Endothelial cell of umbilical vein (primary cell): ENCODE results near the gene TARM1. TPM values are rescaled to one million over a fixed set of nuclear protein-coding genes. Genes with fewer than 3 reads are reported as not detected.

Experiments
- BruUV-seq: library from RNA; stranded (reverse); fragments of 400-500 nt; replicated peaks from 2 replicates; lab custom pipeline; 2021; lab: Mats Ljungman, UMichigan
- CTCF ChIA-PET: fragments of 300-600, 350-600 bp; sonication (Branson Sonifier 250); formaldehyde crosslinking; loops from one replicate; lab custom pipeline; 2021; ENCODE audit warnings: antibody characterized with exemption, inconsistent platforms; lab: Charles Lee
- POLR2A ChIA-PET: fragments of 300-600, 350-600 bp; sonication (Branson Sonifier 250); formaldehyde crosslinking; loops from one replicate; lab custom pipeline; 2021; ENCODE audit warnings: antibody characterized with exemption, inconsistent platforms; lab: Charles Lee
- DNase-seq: peaks from one replicate; pipeline ENCODE4 v3.0.0-alpha.2; 2011; ENCODE audit warnings: low read depth, low spot score
- FAIRE-seq: peaks from 2 replicates; lab custom pipeline; 2011; peaks lifted over from hg19 to GRCh38; lab: Jason Lieb, UNC
- H2AFZ ChIP-seq: 2 replicates; pipeline ENCODE4 v1.6.0; 2012; ENCODE audit warnings: low read depth, low read length, control low read depth, inconsistent platforms
- H3K27ac ChIP-seq: 2 replicates; pipeline ENCODE4 v1.5.1; 2011; ENCODE audit warnings: low read depth, mild to moderate bottlenecking, control low read depth, low read length, moderate library complexity; ENCODE audit not compliant: insufficient read depth
- H3K27me3 ChIP-seq, 2 experiments: 2 replicates each; pipeline versions ENCODE4 v1.6.0 to v1.6.1; 2011; ENCODE audit warnings: low read length in 2 of 2, mixed read lengths in 1 of 2; ENCODE audit not compliant: control insufficient read depth in 2 of 2, insufficient read depth in 2 of 2
- H3K36me3 ChIP-seq, 2 experiments: 2 replicates in 1 of 2; 3 replicates in 1 of 2; pipeline ENCODE4 v1.5.1; 2011; ENCODE audit warnings: low read length in 2 of 2, mild to moderate bottlenecking in 1 of 2, moderate library complexity in 1 of 2; ENCODE audit not compliant: control insufficient read depth in 2 of 2, insufficient read depth in 2 of 2; ENCODE audit errors: extremely low read depth in 1 of 2
- H3K4me1 ChIP-seq: 3 replicates; pipeline ENCODE4 v1.5.1; 2011; ENCODE audit warnings: mild to moderate bottlenecking, low read length; ENCODE audit not compliant: control insufficient read depth, insufficient read depth; ENCODE audit errors: extremely low read depth
- H3K4me2 ChIP-seq: 2 replicates; pipeline ENCODE4 v1.6.1; 2011; ENCODE audit warnings: low read length, control low read depth, mixed read lengths; ENCODE audit not compliant: insufficient read depth
- H3K4me3 ChIP-seq, 3 experiments: fragments of 200-600 bp in 1 of 3; sonication (generic), shearing (Covaris generic) in 1 of 3; replicated peaks in 1 of 3; 2 replicates each; pipeline ENCODE4 v1.5.1; 2011 to 2016; ENCODE audit warnings: control low read depth in 3 of 3, low read length in 3 of 3, mild to moderate bottlenecking in 2 of 3, inconsistent platforms in 1 of 3, low read depth in 1 of 3, moderate library complexity in 1 of 3; ENCODE audit not compliant: insufficient read depth in 1 of 3
- H3K79me2 ChIP-seq: 2 replicates; pipeline ENCODE4 v1.6.0; 2012; ENCODE audit warnings: low read length, inconsistent platforms; ENCODE audit not compliant: control insufficient read depth, insufficient read depth
- H3K9ac ChIP-seq: replicated peaks from 2 replicates; pipeline ENCODE3; 2011; ENCODE audit warnings: low read length, control low read depth; ENCODE audit not compliant: insufficient read depth; ENCODE audit errors: extremely low read depth
- H3K9me1 ChIP-seq: replicated peaks from 3 replicates; pipeline ENCODE4 v1.6.0; 2011; ENCODE audit warnings: mild to moderate bottlenecking, low read length; ENCODE audit not compliant: control insufficient read depth, insufficient read depth; ENCODE audit errors: extremely low read depth
- H3K9me3 ChIP-seq: replicated peaks from 2 replicates; pipeline ENCODE4 v1.5.1; 2012; ENCODE audit warnings: low read length, inconsistent platforms; ENCODE audit not compliant: control insufficient read depth, insufficient read depth
- H4K20me1 ChIP-seq: replicated peaks from 2 replicates; pipeline ENCODE3; 2011; ENCODE audit warnings: mild to moderate bottlenecking, low read length; ENCODE audit not compliant: control insufficient read depth, insufficient read depth; ENCODE audit errors: extremely low read depth
- EZH2 ChIP-seq: IDR thresholded peaks from 2 replicates; pipeline ENCODE4 v1.6.1; 2012; ENCODE audit warnings: borderline replicate concordance, low read depth, mild to moderate bottlenecking, moderate library complexity, low read length, inconsistent platforms; ENCODE audit not compliant: severe bottlenecking
- FOS ChIP-seq: IDR thresholded peaks from 2 replicates; pipeline ENCODE4 v1.6.1; 2011; ENCODE audit warnings: mild to moderate bottlenecking, low read length, moderate library complexity, borderline replicate concordance; ENCODE audit not compliant: insufficient read depth
- GATA2 ChIP-seq: IDR thresholded peaks from 2 replicates; pipeline ENCODE4 v1.7.0; 2011; ENCODE audit warnings: low read depth, mild to moderate bottlenecking, moderate library complexity, mixed read lengths, low read length; ENCODE audit not compliant: insufficient read length, insufficient read depth
- JUN ChIP-seq: IDR thresholded peaks from 2 replicates; pipeline ENCODE4 v1.6.1; 2011; ENCODE audit warnings: borderline replicate concordance, low read depth; ENCODE audit not compliant: insufficient read length, insufficient read depth
- MYC ChIP-seq: IDR thresholded peaks from one replicate; pipeline ENCODE4 v1.6.1; 2011; ENCODE audit warnings: mild to moderate bottlenecking, low read depth, low read length
- POLR2A ChIP-seq: IDR thresholded peaks from 2 replicates; pipeline ENCODE4 v1.6.1; 2012; ENCODE audit warnings: low read depth, mild to moderate bottlenecking, control low read depth, low read length
- POLR2AphosphoS5 ChIP-seq: IDR thresholded peaks from 2 replicates; pipeline ENCODE4 v1.6.1; 2012; ENCODE audit warnings: low read depth, mild to moderate bottlenecking, control low read depth, low read length, moderate library complexity; ENCODE audit not compliant: insufficient read depth
- dilution Hi-C: fragments of 300-500 bp; cut with MboI; formaldehyde crosslinking; loops from one replicate; pipeline ENCODE4 v1.15.0; 2019; ENCODE audit warnings: low sequenced_read_pairs; ENCODE audit not compliant: extremely low pct_ligation_motif_present
- intact Hi-C: fragments of 100-400 bp; cut with micrococcal nuclease; formaldehyde crosslinking; loops from one replicate; pipeline ENCODE4 v1.10.0; 2022
- polyA plus RNA-seq, 4 experiments: library from polyadenylated mRNA; depleted of rRNA in 3 of 4; stranded (reverse) in 3 of 4; unstranded in 1 of 4; fragments of >200 nt; gene quantifications; 2 replicates each; pipeline versions ENCODE4 v1.2.1 to v1.2.3, GENCODE V29; 2011 to 2012; ENCODE audit warnings: missing spikeins in 1 of 4
- total RNA-seq: library from RNA; stranded (reverse); gene quantifications from 2 replicates; pipeline ENCODE4 v1.2.3, GENCODE V29; 2021
- TF ChIP-seq, protein P1 (sequence below), 2 donors: IDR thresholded peaks; 1 replicate in 1 of 2; 2 replicates in 1 of 2; pipeline ENCODE4 v1.5.1; 2011; ENCODE audit warnings: low read length in 2 of 2, mild to moderate bottlenecking in 2 of 2, moderate library complexity in 2 of 2, control low read depth in 1 of 2, inconsistent platforms in 1 of 2, low read depth in 1 of 2; ENCODE audit not compliant: insufficient read depth in 1 of 2; ENCODE audit errors: extremely low read depth in 1 of 2
- TF ChIP-seq, protein P2 (sequence below): IDR thresholded peaks from 2 replicates; pipeline ENCODE4 v1.6.1; 2011; ENCODE audit not compliant: insufficient read depth, insufficient read length

TARM1 gene
- total and polyA plus RNA-seq, 2 donors (not counting 3 experiments of a cell fraction or from before 2014, with no cell fraction given), result not detected

DNA sequence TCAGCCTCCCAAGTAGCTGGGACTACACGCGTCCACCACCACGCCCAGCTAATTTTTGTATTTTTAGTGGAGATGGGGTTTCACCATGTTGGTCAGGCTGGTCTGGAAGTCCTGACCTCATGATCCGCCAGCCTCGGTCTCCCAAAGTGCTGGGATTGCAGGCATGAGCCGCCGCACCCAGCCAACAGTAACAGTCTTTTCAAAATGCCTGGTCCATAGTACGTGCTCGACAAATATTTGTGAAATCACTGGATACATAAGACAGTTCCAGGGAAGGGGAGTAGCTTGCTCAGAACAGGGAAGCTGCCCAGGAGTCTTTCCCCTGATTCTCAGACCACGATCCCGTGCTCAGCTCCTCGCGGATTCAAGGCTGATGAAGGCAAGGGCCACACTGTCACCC is 59.2 kb downstream of the TARM1 start:
- Histone ChIP-seq H3K27ac (no peak overlapping the region), H3K9me3 (no peaks in the 10 kb centered on the region), H3K4me1 (peaks cover 20% of the 10 kb centered on the region), H3K4me2 (no peak overlapping the region), H3K79me2 (no peaks in the 10 kb centered on the region), H3K4me3 (no peak overlapping the region), H4K20me1 (no peaks in the 10 kb centered on the region), H3K36me3 (no peaks in the 10 kb centered on the region), H2AFZ (no peak overlapping the region), H3K27me3 (no peaks in the 10 kb centered on the region), H3K9me1 (no peaks in the 10 kb centered on the region), H3K9ac (no peak overlapping the region)
- ChIA-PET CTCF (interaction anchor here (0.9 to 9.2 kb wide), 5 partner anchors 8 to 229 kb away, joined by 3 to 216 read pairs (median 4); no protein-coding TSS in a partner anchor), POLR2A (no interaction called here)
- dilution Hi-C loops, result no loop called here
- TF ChIP-seq MYC, result no peak
- TF ChIP-seq JUN, result no peak
- no peak for TF ChIP-seq POLR2AphosphoS5
- no peak for TF ChIP-seq FOS
- TF ChIP-seq, protein P1, sequence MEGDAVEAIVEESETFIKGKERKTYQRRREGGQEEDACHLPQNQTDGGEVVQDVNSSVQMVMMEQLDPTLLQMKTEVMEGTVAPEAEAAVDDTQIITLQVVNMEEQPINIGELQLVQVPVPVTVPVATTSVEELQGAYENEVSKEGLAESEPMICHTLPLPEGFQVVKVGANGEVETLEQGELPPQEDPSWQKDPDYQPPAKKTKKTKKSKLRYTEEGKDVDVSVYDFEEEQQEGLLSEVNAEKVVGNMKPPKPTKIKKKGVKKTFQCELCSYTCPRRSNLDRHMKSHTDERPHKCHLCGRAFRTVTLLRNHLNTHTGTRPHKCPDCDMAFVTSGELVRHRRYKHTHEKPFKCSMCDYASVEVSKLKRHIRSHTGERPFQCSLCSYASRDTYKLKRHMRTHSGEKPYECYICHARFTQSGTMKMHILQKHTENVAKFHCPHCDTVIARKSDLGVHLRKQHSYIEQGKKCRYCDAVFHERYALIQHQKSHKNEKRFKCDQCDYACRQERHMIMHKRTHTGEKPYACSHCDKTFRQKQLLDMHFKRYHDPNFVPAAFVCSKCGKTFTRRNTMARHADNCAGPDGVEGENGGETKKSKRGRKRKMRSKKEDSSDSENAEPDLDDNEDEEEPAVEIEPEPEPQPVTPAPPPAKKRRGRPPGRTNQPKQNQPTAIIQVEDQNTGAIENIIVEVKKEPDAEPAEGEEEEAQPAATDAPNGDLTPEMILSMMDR (IDR thresholded peaks at IDR 0.05; ENCODE audit: extremely low read depth in 1 of 2, insufficient read depth in 1 of 2, low read depth in 1 of 2, low read length in 2 of 2), result no peak
- TF ChIP-seq EZH2, result no peak
- no peak for TF ChIP-seq POLR2A
- TF ChIP-seq GATA2, result no peak
- TF ChIP-seq, protein P2, sequence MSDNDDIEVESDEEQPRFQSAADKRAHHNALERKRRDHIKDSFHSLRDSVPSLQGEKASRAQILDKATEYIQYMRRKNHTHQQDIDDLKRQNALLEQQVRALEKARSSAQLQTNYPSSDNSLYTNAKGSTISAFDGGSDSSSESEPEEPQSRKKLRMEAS, result no peak
- peak; percentile 48 for FAIRE-seq
- DNase-seq, result no peak
- no TSS peak for BruUV-seq
- intact Hi-C loops, result no loop called here
